ENCODE data around the gene DUSP1.
"Not testable (repeated sequence)": the region's sequence is repeated elsewhere in the genome, so short reads cannot be mapped to it uniquely, and the experiment has no call there.

DNA sequence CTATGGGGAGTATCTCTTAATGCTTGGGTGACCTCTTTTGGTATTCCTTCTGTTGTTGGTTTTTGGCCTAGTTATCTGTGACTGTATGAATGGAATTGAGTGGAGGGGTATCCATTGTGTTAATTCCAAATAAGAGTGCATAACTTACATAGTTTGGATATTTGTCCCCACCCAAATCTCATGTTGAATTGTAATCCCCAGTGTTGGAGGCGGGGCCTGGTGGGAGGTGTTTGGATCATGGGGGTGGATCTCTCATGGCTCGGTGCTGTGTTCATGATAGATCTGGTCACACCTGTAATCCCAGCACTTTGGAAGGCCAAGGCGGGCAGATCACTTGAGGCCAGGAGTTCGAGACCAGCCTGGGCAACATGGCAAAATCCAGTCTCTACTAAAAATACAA lies 13.2 kb upstream of the DUSP1 start:
- not testable (repeated sequence) for TF ChIP-seq POLR2A (IDR thresholded peaks at IDR 0.05)
- TF ChIP-seq, protein P1, sequence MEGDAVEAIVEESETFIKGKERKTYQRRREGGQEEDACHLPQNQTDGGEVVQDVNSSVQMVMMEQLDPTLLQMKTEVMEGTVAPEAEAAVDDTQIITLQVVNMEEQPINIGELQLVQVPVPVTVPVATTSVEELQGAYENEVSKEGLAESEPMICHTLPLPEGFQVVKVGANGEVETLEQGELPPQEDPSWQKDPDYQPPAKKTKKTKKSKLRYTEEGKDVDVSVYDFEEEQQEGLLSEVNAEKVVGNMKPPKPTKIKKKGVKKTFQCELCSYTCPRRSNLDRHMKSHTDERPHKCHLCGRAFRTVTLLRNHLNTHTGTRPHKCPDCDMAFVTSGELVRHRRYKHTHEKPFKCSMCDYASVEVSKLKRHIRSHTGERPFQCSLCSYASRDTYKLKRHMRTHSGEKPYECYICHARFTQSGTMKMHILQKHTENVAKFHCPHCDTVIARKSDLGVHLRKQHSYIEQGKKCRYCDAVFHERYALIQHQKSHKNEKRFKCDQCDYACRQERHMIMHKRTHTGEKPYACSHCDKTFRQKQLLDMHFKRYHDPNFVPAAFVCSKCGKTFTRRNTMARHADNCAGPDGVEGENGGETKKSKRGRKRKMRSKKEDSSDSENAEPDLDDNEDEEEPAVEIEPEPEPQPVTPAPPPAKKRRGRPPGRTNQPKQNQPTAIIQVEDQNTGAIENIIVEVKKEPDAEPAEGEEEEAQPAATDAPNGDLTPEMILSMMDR (IDR thresholded peaks at IDR 0.05 in 8 of 11, conservative IDR thresholded peaks at IDR 0.05 in 3 of 11), result not testable (repeated sequence)

Measured in spleen (tissue), 7 donors.